ENCODE measurements around the gene SYNE2. TPM values are rescaled to one million over a fixed set of nuclear protein-coding genes. Genes with fewer than 3 reads are reported as not detected.

The SYNE2 gene
- total RNA-seq, 4 donors from 2014 or later = 212 to 378 (median 285) TPM

- no peak overlapping the region for H3K27ac ChIP-seq
Measured at GRCh38 chr14:63956326-63956725, 103.5 kb downstream of the SYNE2 start.

DNA sequence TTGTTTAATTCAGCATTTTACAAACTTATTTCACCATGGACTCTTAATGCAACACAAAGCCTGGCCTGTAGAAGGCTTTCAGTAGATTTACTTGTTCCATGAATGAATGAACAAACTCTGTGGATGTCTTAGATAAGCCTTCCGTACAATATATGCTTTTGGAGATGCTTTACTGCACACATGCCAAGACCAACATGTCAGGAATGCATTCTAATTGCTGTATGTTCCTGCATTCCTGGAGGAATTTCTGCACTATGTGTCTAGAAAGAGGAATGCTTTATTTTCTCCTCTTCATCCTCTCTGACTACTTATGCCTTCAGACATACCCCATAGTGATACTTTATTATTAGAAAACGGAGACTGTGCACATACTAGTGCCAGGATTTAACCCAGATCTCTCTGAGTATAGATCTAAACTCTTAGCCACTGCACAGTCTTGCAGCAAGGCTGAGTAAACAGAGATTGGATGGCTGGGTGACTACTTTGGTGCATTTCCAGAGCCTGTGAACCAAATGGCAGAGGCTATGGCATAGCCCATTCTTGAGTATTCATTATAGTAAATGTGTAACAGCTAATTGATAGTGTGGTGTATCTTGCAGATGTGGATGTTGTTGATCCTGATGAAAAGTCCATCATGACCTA lies 108.2 kb downstream of the SYNE2 start:
- Histone ChIP-seq H3K27me3 (no peaks in the 10 kb centered on the region), H3K27ac (no peak overlapping the region), H3K9me3 (no peaks in the 10 kb centered on the region), H3K4me1 (peaks cover 0 to 3% (median 0%) of the 10 kb centered on the region in 4 donors), H3K36me3 (peaks cover 0 to 25% (median 0%) of the 10 kb centered on the region in 3 donors), H3K4me3 (no peak overlapping the region)
- TF ChIP-seq EP300 (IDR thresholded peaks at IDR 0.05) = no peak
- 29 to 39% methylated on average over 2 of the region's 2 CpGs for WGBS, 2 donors
- DNase-seq (ENCODE audit: low spot score in 2 of 2) = no peak

More at GRCh38 chr14:63956326-63956725, 103.5 kb downstream of the SYNE2 start:
- no peak overlapping the region for H3K4me3 ChIP-seq
- no peaks in the 10 kb centered on the region for H3K27me3 ChIP-seq
- no peak for TF ChIP-seq POLR2A (IDR thresholded peaks at IDR 0.05)
- TF ChIP-seq, protein P1, sequence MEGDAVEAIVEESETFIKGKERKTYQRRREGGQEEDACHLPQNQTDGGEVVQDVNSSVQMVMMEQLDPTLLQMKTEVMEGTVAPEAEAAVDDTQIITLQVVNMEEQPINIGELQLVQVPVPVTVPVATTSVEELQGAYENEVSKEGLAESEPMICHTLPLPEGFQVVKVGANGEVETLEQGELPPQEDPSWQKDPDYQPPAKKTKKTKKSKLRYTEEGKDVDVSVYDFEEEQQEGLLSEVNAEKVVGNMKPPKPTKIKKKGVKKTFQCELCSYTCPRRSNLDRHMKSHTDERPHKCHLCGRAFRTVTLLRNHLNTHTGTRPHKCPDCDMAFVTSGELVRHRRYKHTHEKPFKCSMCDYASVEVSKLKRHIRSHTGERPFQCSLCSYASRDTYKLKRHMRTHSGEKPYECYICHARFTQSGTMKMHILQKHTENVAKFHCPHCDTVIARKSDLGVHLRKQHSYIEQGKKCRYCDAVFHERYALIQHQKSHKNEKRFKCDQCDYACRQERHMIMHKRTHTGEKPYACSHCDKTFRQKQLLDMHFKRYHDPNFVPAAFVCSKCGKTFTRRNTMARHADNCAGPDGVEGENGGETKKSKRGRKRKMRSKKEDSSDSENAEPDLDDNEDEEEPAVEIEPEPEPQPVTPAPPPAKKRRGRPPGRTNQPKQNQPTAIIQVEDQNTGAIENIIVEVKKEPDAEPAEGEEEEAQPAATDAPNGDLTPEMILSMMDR (IDR thresholded peaks at IDR 0.05) = no peak
- TF ChIP-seq EP300 (IDR thresholded peaks at IDR 0.05) = no peak
- peaks cover 0 to 52% (median 0%) of the 10 kb centered on the region in 3 donors for H3K36me3 ChIP-seq
- no peak for DNase-seq (ENCODE audit: low spot score in 2 of 2)
- peaks cover 0 to 6% (median 0%) of the 10 kb centered on the region in 4 donors for H3K4me1 ChIP-seq
- H3K9me3 ChIP-seq = no peaks in the 10 kb centered on the region

DNA sequence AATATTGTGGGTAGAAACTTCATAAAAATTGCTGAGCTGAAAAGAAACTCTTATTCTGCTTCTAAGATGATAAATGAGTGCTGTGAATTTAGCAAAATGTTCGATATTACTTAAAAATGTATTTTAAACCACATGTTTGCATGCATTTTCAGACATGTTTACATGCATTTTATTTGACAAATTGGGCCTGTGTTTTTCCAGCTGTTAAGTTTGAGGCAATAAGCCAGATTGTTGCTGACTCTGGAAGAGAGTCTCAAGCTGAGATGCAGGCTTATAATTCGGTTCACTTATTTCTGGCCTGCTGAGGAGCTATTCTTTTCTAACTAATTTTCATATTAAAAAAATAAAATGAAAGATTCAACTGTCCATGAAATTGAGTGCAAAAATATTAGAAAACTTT lies 110.1 kb downstream of the SYNE2 start:
- no peaks in the 10 kb centered on the region for H3K27me3 ChIP-seq
- no peak overlapping the region for H3K4me3 ChIP-seq
- H3K9me3 ChIP-seq = no peaks in the 10 kb centered on the region
- H3K36me3 ChIP-seq = peaks cover 0 to 13% (median 3%) of the 10 kb centered on the region in 3 donors
- DNase-seq (ENCODE audit: low spot score in 2 of 2) = no peak
- WGBS, 2 donors = 44 to 62% methylated on average over 2 of the region's 2 CpGs
- H3K4me1 ChIP-seq = peaks cover 0 to 3% (median 0%) of the 10 kb centered on the region in 4 donors
- TF ChIP-seq POLR2A (IDR thresholded peaks at IDR 0.05) = no peak
- TF ChIP-seq, protein P1 (IDR thresholded peaks at IDR 0.05) = no peak
- no peak for TF ChIP-seq EP300 (IDR thresholded peaks at IDR 0.05)
- no peak overlapping the region for H3K27ac ChIP-seq

DNA sequence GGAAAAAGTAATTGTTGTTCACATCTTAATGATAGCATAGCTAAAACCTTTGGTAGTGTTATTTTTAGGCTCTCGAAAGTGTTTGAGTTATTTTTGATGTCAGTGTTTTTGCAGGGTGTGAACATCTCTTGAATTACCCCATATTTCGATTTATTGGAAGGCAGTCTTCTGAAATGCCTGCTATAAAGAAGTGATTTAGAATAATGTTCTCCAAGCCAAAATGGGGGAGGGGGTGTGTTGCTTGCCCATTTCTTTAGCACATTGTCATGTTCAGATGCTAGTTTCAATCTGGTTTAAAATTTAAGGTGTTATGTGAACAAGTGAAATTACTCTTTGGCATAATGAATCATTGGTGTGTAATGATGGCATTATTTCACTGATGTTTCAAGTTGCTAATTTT lies 110.6 kb downstream of the SYNE2 start:
- no peak for TF ChIP-seq EP300 (IDR thresholded peaks at IDR 0.05)
- H3K36me3 ChIP-seq = peaks cover 0 to 19% (median 5%) of the 10 kb centered on the region in 3 donors
- no peak overlapping the region for H3K4me3 ChIP-seq
- no peaks in the 10 kb centered on the region for H3K27me3 ChIP-seq
- no peak overlapping the region for H3K27ac ChIP-seq
- H3K9me3 ChIP-seq = no peaks in the 10 kb centered on the region
- H3K4me1 ChIP-seq = peaks cover 0 to 3% (median 0%) of the 10 kb centered on the region in 4 donors
- 67 to 73% methylated on average over 2 of the region's 2 CpGs for WGBS, 2 donors
- DNase-seq (ENCODE audit: low spot score in 2 of 2) = no peak

- no peaks in the 10 kb centered on the region for H3K27me3 ChIP-seq
- WGBS, 2 donors = 72 to 79% methylated on average over 2 of the region's 2 CpGs
- no peak overlapping the region for H3K4me3 ChIP-seq
- DNase-seq (ENCODE audit: low spot score in 2 of 2) = no peak
- peaks cover 0 to 3% (median 0%) of the 10 kb centered on the region in 4 donors for H3K4me1 ChIP-seq
- H3K27ac ChIP-seq = no peak overlapping the region
- no peak for TF ChIP-seq EP300 (IDR thresholded peaks at IDR 0.05)
- no peak for TF ChIP-seq POLR2A (IDR thresholded peaks at IDR 0.05)
- TF ChIP-seq, protein P1 (IDR thresholded peaks at IDR 0.05) = no peak
- peaks cover 0 to 19% (median 5%) of the 10 kb centered on the region in 3 donors for H3K36me3 ChIP-seq
- no peaks in the 10 kb centered on the region for H3K9me3 ChIP-seq
Measured at GRCh38 chr14:63964113-63964512, 111.3 kb downstream of the SYNE2 start.

DNA sequence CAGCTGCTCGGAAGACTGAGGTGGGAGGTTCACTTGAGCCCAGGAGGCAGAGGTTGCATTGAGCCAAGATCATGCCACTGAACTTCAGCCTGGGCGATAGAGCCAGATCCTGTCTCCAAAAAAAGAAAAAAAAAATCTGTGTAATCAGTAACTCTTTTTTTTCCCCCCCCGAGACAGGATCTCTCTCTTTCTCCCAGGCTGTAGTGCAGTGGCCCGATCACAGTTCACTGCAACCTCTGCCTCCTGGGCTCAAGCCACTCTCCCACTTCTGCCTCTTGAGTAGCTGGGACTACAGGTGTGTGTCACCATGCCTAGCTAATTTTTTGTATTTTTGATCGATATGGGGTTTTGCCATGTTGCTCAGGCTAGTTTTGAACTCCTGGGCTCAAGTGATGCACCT lies 113.6 kb downstream of the SYNE2 start:
- Histone ChIP-seq H3K9me3 (no peaks in the 10 kb centered on the region), H3K27ac (no peak overlapping the region), H3K27me3 (no peaks in the 10 kb centered on the region), H3K36me3 (peaks cover 0 to 25% (median 5%) of the 10 kb centered on the region in 3 donors), H3K4me3 (no peak overlapping the region), H3K4me1 (peaks cover 0 to 3% (median 0%) of the 10 kb centered on the region in 4 donors)
- WGBS, 2 donors = 89 to 95% methylated on average over 5 of the region's 5 CpGs
- DNase-seq (ENCODE audit: low spot score in 2 of 2) = no peak
- TF ChIP-seq, protein P1 (IDR thresholded peaks at IDR 0.05) = no peak
- no peak for TF ChIP-seq EP300 (IDR thresholded peaks at IDR 0.05)
- no peak for TF ChIP-seq POLR2A (IDR thresholded peaks at IDR 0.05)
